ENCODE measurements around the gene GCAT. TPM values are rescaled to one million over a fixed set of nuclear protein-coding genes. Genes with fewer than 3 reads are reported as not detected.

The GCAT gene
- total RNA-seq, 1 experiment from 2014 or later, result 35.1 TPM

DNA sequence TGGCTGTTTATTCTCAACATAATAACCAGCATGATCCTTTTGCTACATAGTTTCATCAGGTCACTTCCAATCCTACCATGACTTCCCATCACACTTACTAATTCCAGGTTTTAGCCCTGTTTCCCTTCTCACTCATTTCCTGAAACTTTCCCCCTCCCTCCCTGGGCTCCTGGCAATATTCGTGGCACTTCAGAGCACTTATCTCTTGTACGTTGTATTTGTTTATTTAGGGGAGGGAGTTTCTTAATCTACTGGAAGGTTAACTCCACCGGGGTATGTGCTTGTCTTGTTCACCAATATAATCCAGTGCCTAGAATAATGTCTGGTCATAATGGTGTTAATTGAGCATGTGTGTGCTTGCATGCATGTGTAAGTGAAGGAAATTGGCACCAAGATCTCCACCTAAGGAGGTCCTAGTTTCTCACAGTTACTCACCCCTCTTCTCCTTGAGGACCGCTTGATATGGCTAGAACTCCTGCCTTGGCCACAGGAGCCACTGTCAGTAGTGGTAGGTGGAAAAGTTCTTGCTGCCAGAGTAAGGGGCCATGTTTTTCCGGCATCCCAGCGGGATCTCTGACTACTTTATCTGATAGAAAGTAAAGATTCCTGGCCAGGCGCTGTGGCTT lies 53.2 kb downstream of the GCAT start:
- DNase-seq, result no peak
- Histone ChIP-seq H3K27me3 (ENCODE audit: control insufficient read depth, insufficient read depth, low read length) (no peaks in the 10 kb centered on the region), H3K36me3 (replicated peaks; ENCODE audit: control insufficient read depth, insufficient read depth, low read length) (peaks cover 56% of the 10 kb centered on the region), H3K4me3 (ENCODE audit: insufficient read depth, low read depth, low read length) (no peak overlapping the region)

DNA sequence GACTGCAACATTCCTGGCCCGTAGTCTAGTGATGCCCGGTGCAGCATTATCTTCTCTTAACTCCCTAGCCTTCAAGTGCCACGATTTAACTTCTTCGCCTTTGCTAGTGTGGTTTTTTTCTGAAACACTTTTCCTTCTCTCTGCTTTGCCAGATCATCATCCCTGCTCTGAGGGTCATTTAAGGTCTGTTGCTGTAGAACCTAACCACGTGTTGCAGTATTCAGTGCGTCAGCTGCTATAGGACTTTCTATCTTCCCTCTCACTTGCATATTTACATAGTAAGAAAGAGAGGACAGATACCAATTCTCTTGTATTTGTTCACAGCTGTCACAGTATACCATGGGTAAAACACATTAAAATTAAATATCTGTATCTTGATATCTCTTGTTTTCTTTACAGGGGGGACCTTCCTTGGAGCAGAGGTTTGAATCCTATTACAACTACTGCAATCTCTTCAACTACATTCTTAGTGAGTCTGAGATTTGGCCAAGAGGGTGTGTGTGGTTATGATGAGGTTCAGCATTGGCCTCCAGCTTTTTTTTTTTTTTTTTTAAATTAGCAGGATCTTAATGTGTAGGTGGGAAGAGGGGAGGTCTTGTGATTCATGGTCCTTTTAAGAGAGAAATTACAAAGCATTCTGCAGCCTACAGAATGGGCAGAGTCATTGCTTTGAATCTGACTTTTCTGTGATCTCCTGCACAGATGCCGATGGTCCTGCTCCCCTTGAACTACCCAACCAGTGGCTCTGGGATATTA lies 55.0 kb downstream of the GCAT start:
- no peak for DNase-seq
- H3K36me3 ChIP-seq (replicated peaks; ENCODE audit: control insufficient read depth, insufficient read depth, low read length), result peaks cover 56% of the 10 kb centered on the region

DNA sequence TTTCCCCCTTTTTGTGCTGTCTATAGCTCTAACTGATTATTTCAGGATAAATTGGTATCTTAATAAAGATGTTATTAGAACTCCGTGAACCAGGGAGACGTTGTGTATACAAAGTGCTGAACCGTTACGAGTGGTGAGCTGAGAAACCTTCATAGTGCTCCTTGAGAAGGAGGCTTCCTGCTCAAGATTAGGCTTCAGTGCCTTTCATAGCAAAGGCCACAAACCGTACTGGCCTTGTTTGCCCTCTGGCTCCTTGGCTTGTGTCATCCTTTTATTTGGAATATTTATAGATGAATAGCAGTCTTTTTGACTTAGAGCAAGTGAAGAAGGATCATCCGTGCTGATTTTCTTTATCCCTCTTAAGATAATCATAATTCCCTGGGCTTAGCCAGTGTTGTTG lies 57.8 kb downstream of the GCAT start:
- Histone ChIP-seq H3K36me3 (replicated peaks; ENCODE audit: control insufficient read depth, insufficient read depth, low read length) (peaks cover 56% of the 10 kb centered on the region), H3K27me3 (ENCODE audit: control insufficient read depth, insufficient read depth, low read length) (no peaks in the 10 kb centered on the region), H3K4me3 (ENCODE audit: insufficient read depth, low read depth, low read length) (no peak overlapping the region)
- no peak for DNase-seq

More for the DNA sequence above, 55.0 kb downstream of the GCAT start:
- Histone ChIP-seq H3K27me3 (ENCODE audit: control insufficient read depth, insufficient read depth, low read length) (no peaks in the 10 kb centered on the region), H3K4me3 (ENCODE audit: insufficient read depth, low read depth, low read length) (no peak overlapping the region)

Other genes starting within 250 kb of the GCAT start
- gene CDC42EP1, start 247.5 kb upstream of the GCAT start, total RNA-seq (2014; rRNA removed; shearing (Covaris generic)), result 13.3 and 22.5 TPM in 2 replicates
- not detected in 2 replicates for gene LGALS2, start 227.8 kb upstream of the GCAT start, total RNA-seq (2014; rRNA removed; shearing (Covaris generic))
- gene GGA1, start 199.1 kb upstream of the GCAT start, total RNA-seq (2014; rRNA removed; shearing (Covaris generic)), result 67.9 and 98.6 TPM in 2 replicates
- gene SH3BP1, start 168.3 kb upstream of the GCAT start, total RNA-seq (2014; rRNA removed; shearing (Covaris generic)), result 30.0 and 35.2 TPM in 2 replicates
- 54.1 and 60.9 TPM in 2 replicates for gene PDXP, start 149.2 kb upstream of the GCAT start, total RNA-seq (2014; rRNA removed; shearing (Covaris generic))
- gene LGALS1, start 132.3 kb upstream of the GCAT start, total RNA-seq (2014; rRNA removed; shearing (Covaris generic)), result 183 and 206 TPM in 2 replicates
- gene NOL12, start 121.6 kb upstream of the GCAT start, total RNA-seq (2014; rRNA removed; shearing (Covaris generic)), result 20.5 and 23.6 TPM in 2 replicates
- 66.9 and 67.1 TPM in 2 replicates for gene TRIOBP, start 110.9 kb upstream of the GCAT start, total RNA-seq (2014; rRNA removed; shearing (Covaris generic))
- not detected in 2 replicates for gene GALR3, start 15.4 kb downstream of the GCAT start, total RNA-seq (2014; rRNA removed; shearing (Covaris generic))
- 16.9 and 25.2 TPM in 2 replicates for gene ANKRD54, start 36.4 kb downstream of the GCAT start, total RNA-seq (2014; rRNA removed; shearing (Covaris generic))
- gene EIF3L, start 41.5 kb downstream of the GCAT start, total RNA-seq (2014; rRNA removed; shearing (Covaris generic)), result 652 and 748 TPM in 2 replicates
- 28.2 and 29.8 TPM in 2 replicates for gene MICALL1, start 98.4 kb downstream of the GCAT start, total RNA-seq (2014; rRNA removed; shearing (Covaris generic))
- gene C22orf23, start 145.7 kb downstream of the GCAT start, total RNA-seq (2014; rRNA removed; shearing (Covaris generic)), result 0.26 and 0.28 TPM in 2 replicates
- 47.7 and 80.8 TPM in 2 replicates for gene POLR2F, start 145.8 kb downstream of the GCAT start, total RNA-seq (2014; rRNA removed; shearing (Covaris generic))
- 3.5 and 3.7 TPM in 2 replicates for gene SOX10, start 176.6 kb downstream of the GCAT start, total RNA-seq (2014; rRNA removed; shearing (Covaris generic))
- 19.4 and 20.3 TPM in 2 replicates for gene PICK1, start 249.5 kb downstream of the GCAT start, total RNA-seq (2014; rRNA removed; shearing (Covaris generic))